CD8-positive, alpha-beta memory T cell (primary cell): ENCODE results near the gene TRPC6. TPM values are rescaled to one million over a fixed set of nuclear protein-coding genes. Genes with fewer than 3 reads are reported as not detected.

ENCODE experiments used
- CTCF ChIA-PET: fragments of 350-600 bp; sonication (Branson Sonifier 250); formaldehyde crosslinking; loops from one replicate; lab custom pipeline; 2021; ENCODE audit warnings: antibody characterized with exemption; lab: Charles Lee
- POLR2A ChIA-PET: fragments of 350-600 bp; sonication (Branson Sonifier 250); formaldehyde crosslinking; loops from one replicate; lab custom pipeline; 2021; ENCODE audit warnings: antibody characterized with exemption; lab: Charles Lee
- DNase-seq, 5 donors: peaks; one replicate each; pipeline versions ENCODE4 v3.0.0 to v3.0.0-alpha.2; 2020 to 2022; ENCODE audit warnings: mixed read lengths in 1 of 5
- H3K27ac ChIP-seq: one replicate; pipeline ENCODE4 v1.7.0; 2013; ENCODE audit warnings: low read depth, mild to moderate bottlenecking, low read length, moderate library complexity
- H3K27me3 ChIP-seq: 2 replicates; pipeline ENCODE4 v1.7.0; 2013; ENCODE audit warnings: low read length, mild to moderate bottlenecking; ENCODE audit not compliant: insufficient read depth, poor library complexity, severe bottlenecking
- H3K36me3 ChIP-seq: 2 replicates; pipeline ENCODE4 v1.7.0; 2013; ENCODE audit warnings: mild to moderate bottlenecking, low read length, moderate library complexity; ENCODE audit not compliant: insufficient read depth
- H3K4me1 ChIP-seq: 2 replicates; pipeline ENCODE4 v1.7.0; 2013; ENCODE audit warnings: mild to moderate bottlenecking, low read length, moderate library complexity; ENCODE audit not compliant: insufficient read depth
- H3K4me3 ChIP-seq: 2 replicates; pipeline ENCODE4 v1.7.0; 2013; ENCODE audit warnings: mild to moderate bottlenecking, low read length
- H3K9me3 ChIP-seq: 2 replicates; pipeline ENCODE4 v1.7.0; 2013; ENCODE audit warnings: mild to moderate bottlenecking, low read length
- H3K27ac Mint-ChIP-seq, 8 donors: one replicate each; pipeline ENCODE4 v1.8.0; 2020 to 2021; ENCODE audit warnings: mixed read lengths in 8 of 8, mild to moderate bottlenecking in 6 of 8, inconsistent platforms in 3 of 8, moderate library complexity in 3 of 8
- H3K27me3 Mint-ChIP-seq, 2 donors: one replicate each; pipeline ENCODE4 v1.8.0; 2020 to 2021; ENCODE audit warnings: mixed read lengths in 2 of 2, mild to moderate bottlenecking in 1 of 2, moderate library complexity in 1 of 2
- H3K36me3 Mint-ChIP-seq, 3 donors: one replicate each; pipeline ENCODE4 v1.8.0; 2020 to 2021; ENCODE audit warnings: mixed read lengths in 3 of 3, inconsistent platforms in 1 of 3, mild to moderate bottlenecking in 1 of 3
- H3K4me1 Mint-ChIP-seq, 3 donors: one replicate each; pipeline ENCODE4 v1.8.0; 2020 to 2021; ENCODE audit warnings: mixed read lengths in 3 of 3, inconsistent platforms in 1 of 3, mild to moderate bottlenecking in 1 of 3
- H3K4me3 Mint-ChIP-seq, 7 donors: one replicate each; pipeline ENCODE4 v1.8.0; 2020 to 2021; ENCODE audit warnings: mixed read lengths in 7 of 7, mild to moderate bottlenecking in 6 of 7, moderate library complexity in 4 of 7, inconsistent platforms in 2 of 7
- H3K9me3 Mint-ChIP-seq, 5 donors: one replicate each; pipeline ENCODE4 v1.8.0; 2020 to 2022; ENCODE audit warnings: mixed read lengths in 5 of 5, mild to moderate bottlenecking in 3 of 5, moderate library complexity in 2 of 5, inconsistent platforms in 1 of 5
- polyA plus RNA-seq: library from polyadenylated mRNA; unstranded; fragments of 300-500 nt; fragmentation: Illumina TruSeq; gene quantifications from one replicate; pipeline ENCODE4 v1.2.3, GENCODE V29; 2021
- total RNA-seq, 2 experiments: library from RNA; stranded (reverse); gene quantifications; one replicate each; pipeline ENCODE4 v1.2.3, GENCODE V29; 2021

Gene TRPC6
- total and polyA plus RNA-seq, 3 experiments from 2014 or later, result not detected

GRCh38 chr11:101563166-101563565, 20.6 kb downstream of the TRPC6 start:
- ChIA-PET CTCF (no interaction called here), POLR2A (no interaction called here)
- Mint-ChIP-seq H3K9me3 (peaks cover 0 to 8% (median 5%) of the 10 kb centered on the region in 5 donors), H3K4me3 (no peak overlapping the region), H3K27me3 (no peaks in the 10 kb centered on the region), H3K4me1 (no peaks in the 10 kb centered on the region), H3K27ac (no peak overlapping the region), H3K36me3 (no peaks in the 10 kb centered on the region)
- Histone ChIP-seq H3K27ac (no peak overlapping the region), H3K4me3 (no peak overlapping the region), H3K4me1 (no peaks in the 10 kb centered on the region), H3K36me3 (no peaks in the 10 kb centered on the region), H3K27me3 (no peaks in the 10 kb centered on the region), H3K9me3 (no peaks in the 10 kb centered on the region)
- DNase-seq, result no peak

- no peak overlapping the region for H3K27ac ChIP-seq
- H3K36me3 ChIP-seq, result no peaks in the 10 kb centered on the region
- H3K9me3 ChIP-seq, result no peaks in the 10 kb centered on the region
- no peak for DNase-seq
- Mint-ChIP-seq H3K36me3 (no peaks in the 10 kb centered on the region), H3K27ac (no peak overlapping the region), H3K27me3 (no peaks in the 10 kb centered on the region), H3K4me1 (no peaks in the 10 kb centered on the region), H3K4me3 (no peak overlapping the region), H3K9me3 (peaks cover 0 to 13% (median 6%) of the 10 kb centered on the region in 5 donors)
- H3K27me3 ChIP-seq, result no peaks in the 10 kb centered on the region
- no peaks in the 10 kb centered on the region for H3K4me1 ChIP-seq
- no peak overlapping the region for H3K4me3 ChIP-seq
- CTCF ChIA-PET, result no interaction called here
- POLR2A ChIA-PET, result no interaction called here
Measured at GRCh38 chr11:101555366-101555765, 28.4 kb downstream of the TRPC6 start.

- no peak overlapping the region for H3K4me3 ChIP-seq
- H3K27me3 ChIP-seq, result no peaks in the 10 kb centered on the region
- CTCF ChIA-PET, result no interaction called here
- Mint-ChIP-seq H3K27ac (no peak overlapping the region), H3K4me1 (no peaks in the 10 kb centered on the region), H3K9me3 (peaks cover 0 to 13% (median 6%) of the 10 kb centered on the region in 5 donors), H3K4me3 (no peak overlapping the region), H3K36me3 (no peaks in the 10 kb centered on the region), H3K27me3 (no peaks in the 10 kb centered on the region)
- POLR2A ChIA-PET, result no interaction called here
- H3K4me1 ChIP-seq, result no peaks in the 10 kb centered on the region
- H3K36me3 ChIP-seq, result no peaks in the 10 kb centered on the region
- H3K9me3 ChIP-seq, result no peaks in the 10 kb centered on the region
- H3K27ac ChIP-seq, result no peak overlapping the region
- no peak for DNase-seq
Measured at GRCh38 chr11:101553891-101554292, 29.9 kb downstream of the TRPC6 start.

- H3K9me3 ChIP-seq, result no peaks in the 10 kb centered on the region
- no peak for DNase-seq
- H3K36me3 ChIP-seq, result no peaks in the 10 kb centered on the region
- Mint-ChIP-seq H3K27me3 (no peaks in the 10 kb centered on the region), H3K4me3 (no peak overlapping the region), H3K4me1 (no peaks in the 10 kb centered on the region), H3K27ac (no peak overlapping the region), H3K9me3 (peaks cover 0 to 13% (median 6%) of the 10 kb centered on the region in 5 donors), H3K36me3 (no peaks in the 10 kb centered on the region)
- no peak overlapping the region for H3K4me3 ChIP-seq
- H3K27me3 ChIP-seq, result no peaks in the 10 kb centered on the region
- no peak overlapping the region for H3K27ac ChIP-seq
- no peaks in the 10 kb centered on the region for H3K4me1 ChIP-seq
- CTCF ChIA-PET, result no interaction called here
- POLR2A ChIA-PET, result no interaction called here
Measured at GRCh38 chr11:101552888-101553287, 30.9 kb downstream of the TRPC6 start.

- H3K36me3 ChIP-seq, result no peaks in the 10 kb centered on the region
- no peaks in the 10 kb centered on the region for H3K4me1 ChIP-seq
- ChIA-PET CTCF (no interaction called here), POLR2A (no interaction called here)
- H3K4me3 ChIP-seq, result no peak overlapping the region
- no peak for DNase-seq
- H3K4me3 Mint-ChIP-seq, result no peak overlapping the region
- H3K4me1 Mint-ChIP-seq, result no peaks in the 10 kb centered on the region
- no peak overlapping the region for H3K27ac ChIP-seq
- no peaks in the 10 kb centered on the region for H3K27me3 Mint-ChIP-seq
- peaks cover 0 to 2% (median 0%) of the 10 kb centered on the region in 3 donors for H3K36me3 Mint-ChIP-seq
- no peaks in the 10 kb centered on the region for H3K27me3 ChIP-seq
- no peak overlapping the region for H3K27ac Mint-ChIP-seq
- H3K9me3 ChIP-seq, result no peaks in the 10 kb centered on the region
- peaks cover 4 to 17% (median 5%) of the 10 kb centered on the region in 5 donors for H3K9me3 Mint-ChIP-seq
Measured at GRCh38 chr11:101528541-101528940, 55.3 kb downstream of the TRPC6 start.

GRCh38 chr11:101523634-101524260, 60.1 kb downstream of the TRPC6 start:
- Histone ChIP-seq H3K4me1 (no peaks in the 10 kb centered on the region), H3K27ac (no peak overlapping the region), H3K4me3 (no peak overlapping the region), H3K9me3 (no peaks in the 10 kb centered on the region), H3K36me3 (no peaks in the 10 kb centered on the region), H3K27me3 (no peaks in the 10 kb centered on the region)
- Mint-ChIP-seq H3K9me3 (peaks cover 2 to 16% (median 10%) of the 10 kb centered on the region in 5 donors), H3K27ac (no peak overlapping the region), H3K27me3 (no peaks in the 10 kb centered on the region), H3K4me3 (no peak overlapping the region), H3K36me3 (peaks cover 0 to 2% (median 0%) of the 10 kb centered on the region in 3 donors), H3K4me1 (no peaks in the 10 kb centered on the region)
- DNase-seq, result no peak
- ChIA-PET CTCF (no interaction called here), POLR2A (no interaction called here)

- peaks cover 0 to 2% (median 0%) of the 10 kb centered on the region in 3 donors for H3K36me3 Mint-ChIP-seq
- Histone ChIP-seq H3K9me3 (no peaks in the 10 kb centered on the region), H3K36me3 (no peaks in the 10 kb centered on the region), H3K27me3 (no peaks in the 10 kb centered on the region), H3K4me3 (no peak overlapping the region), H3K4me1 (no peaks in the 10 kb centered on the region), H3K27ac (no peak overlapping the region)
- CTCF ChIA-PET, result no interaction called here
- no peak overlapping the region for H3K4me3 Mint-ChIP-seq
- POLR2A ChIA-PET, result no interaction called here
- H3K27me3 Mint-ChIP-seq, result no peaks in the 10 kb centered on the region
- DNase-seq, result no peak
- H3K27ac Mint-ChIP-seq, result no peak overlapping the region
- H3K9me3 Mint-ChIP-seq, result peaks cover 2 to 16% (median 13%) of the 10 kb centered on the region in 5 donors
- H3K4me1 Mint-ChIP-seq, result no peaks in the 10 kb centered on the region
Measured at GRCh38 chr11:101523193-101523592, 60.6 kb downstream of the TRPC6 start.

- ChIA-PET POLR2A (no interaction called here), CTCF (no interaction called here)
- Histone ChIP-seq H3K27ac (no peak overlapping the region), H3K9me3 (no peaks in the 10 kb centered on the region), H3K4me1 (no peaks in the 10 kb centered on the region), H3K36me3 (no peaks in the 10 kb centered on the region), H3K4me3 (no peak overlapping the region), H3K27me3 (no peaks in the 10 kb centered on the region)
- Mint-ChIP-seq H3K4me1 (no peaks in the 10 kb centered on the region), H3K27me3 (no peaks in the 10 kb centered on the region), H3K27ac (no peak overlapping the region), H3K9me3 (peaks cover 2 to 16% (median 13%) of the 10 kb centered on the region in 5 donors), H3K36me3 (peaks cover 0 to 2% (median 0%) of the 10 kb centered on the region in 3 donors), H3K4me3 (no peak overlapping the region)
- DNase-seq, result no peak
Measured at GRCh38 chr11:101521821-101522220, 62.0 kb downstream of the TRPC6 start.
